AG04449 (cell line): Measurements from ENCODE around the gene GPR151.

Experiments used
- CTCF ChIA-PET: fragments of 350-600 bp; formaldehyde crosslinking; extraction: SDS; loops from one replicate; lab custom pipeline; 2021; ENCODE audit warnings: antibody characterized with exemption; lab: Yijun Ruan, JAX
- POLR2A ChIA-PET: fragments of 400-600, 350-600 bp; formaldehyde crosslinking; extraction: SDS; loops from one replicate; lab custom pipeline; 2020; ENCODE audit warnings: antibody characterized with exemption, inconsistent platforms; lab: Yijun Ruan, JAX
- DNase-seq: peaks from one replicate; pipeline ENCODE4 v3.0.0-alpha.2; 2010; ENCODE audit warnings: low read depth, low spot score
- H3K4me3 ChIP-seq: 2 replicates; pipeline ENCODE4 v1.5.1; 2011; ENCODE audit warnings: low read depth, mild to moderate bottlenecking, control low read depth, low read length
- TF ChIP-seq, protein P1 (sequence below): IDR thresholded peaks from one replicate; pipeline ENCODE4 v1.5.1; 2011; ENCODE audit warnings: mild to moderate bottlenecking, moderate library complexity, low read length, control low read depth, inconsistent platforms; ENCODE audit not compliant: insufficient read depth; ENCODE audit errors: missing control alignments

Gene GPR151

GRCh38 chr5:146528236-146528635 lies 12.2 kb upstream of the GPR151 start:
- TF ChIP-seq, protein P1, sequence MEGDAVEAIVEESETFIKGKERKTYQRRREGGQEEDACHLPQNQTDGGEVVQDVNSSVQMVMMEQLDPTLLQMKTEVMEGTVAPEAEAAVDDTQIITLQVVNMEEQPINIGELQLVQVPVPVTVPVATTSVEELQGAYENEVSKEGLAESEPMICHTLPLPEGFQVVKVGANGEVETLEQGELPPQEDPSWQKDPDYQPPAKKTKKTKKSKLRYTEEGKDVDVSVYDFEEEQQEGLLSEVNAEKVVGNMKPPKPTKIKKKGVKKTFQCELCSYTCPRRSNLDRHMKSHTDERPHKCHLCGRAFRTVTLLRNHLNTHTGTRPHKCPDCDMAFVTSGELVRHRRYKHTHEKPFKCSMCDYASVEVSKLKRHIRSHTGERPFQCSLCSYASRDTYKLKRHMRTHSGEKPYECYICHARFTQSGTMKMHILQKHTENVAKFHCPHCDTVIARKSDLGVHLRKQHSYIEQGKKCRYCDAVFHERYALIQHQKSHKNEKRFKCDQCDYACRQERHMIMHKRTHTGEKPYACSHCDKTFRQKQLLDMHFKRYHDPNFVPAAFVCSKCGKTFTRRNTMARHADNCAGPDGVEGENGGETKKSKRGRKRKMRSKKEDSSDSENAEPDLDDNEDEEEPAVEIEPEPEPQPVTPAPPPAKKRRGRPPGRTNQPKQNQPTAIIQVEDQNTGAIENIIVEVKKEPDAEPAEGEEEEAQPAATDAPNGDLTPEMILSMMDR = no peak
- DNase-seq = no peak
- no peak overlapping the region for H3K4me3 ChIP-seq
- ChIA-PET CTCF (interaction anchor here (0.8 to 3.3 kb wide), 4 partner anchors 11 to 441 kb away, joined by 3 to 19 read pairs (median 4); no protein-coding TSS in a partner anchor), POLR2A (no interaction called here)

DNA sequence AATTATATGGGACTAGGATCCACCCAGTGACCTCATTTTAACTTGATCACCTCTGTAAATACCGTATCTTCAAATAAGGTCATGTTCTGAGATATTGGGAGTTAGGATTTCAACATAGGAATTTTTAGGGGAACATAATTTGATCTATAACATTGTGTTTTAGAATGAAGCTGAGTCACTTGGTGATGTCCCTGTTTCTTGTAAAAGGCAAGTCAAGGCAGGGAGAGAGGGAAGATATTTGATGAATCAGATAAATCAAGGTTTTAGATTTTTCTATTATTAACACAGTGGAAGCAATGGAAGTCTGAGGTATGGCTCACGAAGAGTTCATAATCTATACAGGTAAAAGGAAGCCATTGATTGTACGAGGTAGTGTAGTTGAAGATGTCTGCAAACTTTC lies 11.8 kb upstream of the GPR151 start:
- TF ChIP-seq, protein P1 = no peak
- no peak overlapping the region for H3K4me3 ChIP-seq
- ChIA-PET POLR2A (no interaction called here), CTCF (interaction anchor here (0.8 to 3.3 kb wide), 4 partner anchors 436 to 661 kb away, joined by 3 to 19 read pairs (median 6); no protein-coding TSS in a partner anchor)
- no peak for DNase-seq

DNA sequence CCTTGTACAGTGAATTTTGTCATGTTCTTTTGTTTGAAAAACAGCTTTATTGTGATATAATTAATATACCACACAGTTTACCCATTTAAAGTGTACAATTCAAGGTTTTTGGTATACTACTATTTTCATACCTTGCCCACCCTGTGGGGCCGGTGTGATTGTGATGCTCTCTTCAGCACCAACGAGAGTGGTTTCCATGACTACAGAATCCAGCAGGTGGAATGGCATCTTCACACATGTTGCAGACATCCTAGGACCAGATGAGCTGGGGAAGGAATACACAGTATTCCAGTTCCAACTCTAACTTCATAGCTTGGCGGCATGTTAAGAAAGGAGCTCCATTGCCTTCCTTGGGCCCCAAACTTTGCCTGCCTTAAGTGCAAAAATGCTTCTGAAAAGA lies 7.7 kb upstream of the GPR151 start:
- ChIA-PET CTCF (interaction anchor here (1.3 to 2.9 kb wide), 5 partner anchors 9 to 665 kb away, joined by 3 to 19 read pairs (median 6); no protein-coding TSS in a partner anchor), POLR2A (no interaction called here)
- no peak for DNase-seq
- TF ChIP-seq, protein P1 = no peak
- no peak overlapping the region for H3K4me3 ChIP-seq

- POLR2A ChIA-PET = no interaction called here
Measured at GRCh38 chr5:146521403-146522106, 5.6 kb upstream of the GPR151 start.

GRCh38 chr5:146520731-146521130 lies 4.7 kb upstream of the GPR151 start:
- TF ChIP-seq, protein P1 = no peak
- CTCF ChIA-PET = interaction anchor here (1.3 to 3.0 kb wide), 2 partner anchors 12 to 445 kb away, joined by 3 to 31 read pairs; no protein-coding TSS in a partner anchor
- POLR2A ChIA-PET = no interaction called here
- DNase-seq = no peak
- H3K4me3 ChIP-seq = no peak overlapping the region

More at GRCh38 chr5:146521403-146522106, 5.6 kb upstream of the GPR151 start:
- CTCF ChIA-PET = interaction anchor here (1.3 to 3.0 kb wide), 2 partner anchors 11 to 444 kb away, joined by 3 to 31 read pairs; no protein-coding TSS in a partner anchor
- H3K4me3 ChIP-seq = no peak overlapping the region
- DNase-seq = no peak
- TF ChIP-seq, protein P1 = no peak

- POLR2A ChIA-PET = no interaction called here
- CTCF ChIA-PET = interaction anchor here (3.0 kb wide), 1 partner anchor 13 kb away, joined by 31 read pairs; no protein-coding TSS in a partner anchor
- TF ChIP-seq, protein P1 = no peak
- DNase-seq = no peak
- H3K4me3 ChIP-seq = no peak overlapping the region
Measured at GRCh38 chr5:146519554-146519953, 3.6 kb upstream of the GPR151 start.
